ENCODE measurements around the gene AUTS2. TPM values are rescaled to one million over a fixed set of nuclear protein-coding genes. Genes with fewer than 3 reads are reported as not detected.
A peak's percentile ranks its signal among the peaks of the same experiment; 100 is the strongest.

Gene AUTS2
- total and polyA plus RNA-seq, 10 of the 15 experiments (the other 5 are each of a cell fraction or from before 2014, with no cell fraction given): 6.4 to 55.6 (median 21.6) TPM

DNA sequence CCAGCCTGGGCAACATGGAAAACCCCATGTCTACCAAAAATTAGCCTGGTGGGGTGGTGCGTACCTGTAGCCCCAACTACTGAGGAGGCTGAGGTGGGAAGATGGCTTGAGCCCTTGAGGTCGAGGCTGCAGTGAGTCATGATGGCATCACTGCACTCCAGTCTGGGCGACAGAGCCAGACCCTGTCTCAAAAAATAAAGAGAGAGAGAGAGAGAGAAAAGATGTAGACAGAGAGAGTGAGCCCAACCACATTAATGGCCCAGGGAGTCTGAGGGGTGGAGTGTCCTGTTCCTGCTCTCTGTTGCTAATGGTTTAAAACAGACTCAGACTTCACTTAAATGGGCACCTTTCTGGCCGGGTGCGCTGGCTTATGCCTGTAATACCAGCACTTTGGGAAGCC lies 1078.0 kb downstream of the AUTS2 start:
- no peaks in the 10 kb centered on the region for H3K9me3 ChIP-seq (replicated peaks; ENCODE audit: control insufficient read depth, insufficient read depth, low read length)
- 58% methylated on average over 5 of the region's 5 CpGs for WGBS (ENCODE audit: insufficient coverage, insufficient replicate concordance, low lambda C conversion rate, missing lambda C conversion rate)
- H3K36me3 ChIP-seq (ENCODE audit: control insufficient read depth in 2 of 2, insufficient read depth in 2 of 2, low read length in 1 of 2): no peaks in the 10 kb centered on the region; a peak in 1 of 4 replicates
- no peak overlapping the region for H3K9ac ChIP-seq (ENCODE audit: control insufficient read depth, insufficient read depth, low read length)
- H2AFZ ChIP-seq (ENCODE audit: control insufficient read depth, low read depth, low read length): no peak overlapping the region
- RAD21 ChIA-PET (ENCODE audit: unreplicated experiment): no interaction called here
- H3K4me2 ChIP-seq (ENCODE audit: control insufficient read depth, insufficient read depth): no peak overlapping the region
- intact Hi-C loops (cut with micrococcal nuclease; ENCODE audit: unreplicated experiment): no loop called here
- in situ Hi-C loops (cut with MboI): no loop called here
- no peak overlapping the region for H3K27ac ChIP-seq (ENCODE audit: control insufficient read depth, insufficient read depth)
- ATAC-seq (no peak), FAIRE-seq (no peak), DNase-seq (ENCODE audit: low read depth, low spot score) (no peak)
- peaks cover 8% of the 10 kb centered on the region for H3K4me1 ChIP-seq (ENCODE audit: control insufficient read depth, insufficient read depth, low read length)
- H3K27me3 ChIP-seq (replicated peaks in 1 of 2; ENCODE audit: control insufficient read depth in 2 of 2, insufficient read depth in 2 of 2, low read length in 1 of 2): no peaks in the 10 kb centered on the region
- no peaks in the 10 kb centered on the region for H3K79me2 ChIP-seq (ENCODE audit: control insufficient read depth, insufficient read depth, low read length)
- no peak overlapping the region for H3K4me3 ChIP-seq
- SMC1A ChIA-PET (ENCODE audit: uncharacterized antibody, unreplicated experiment): no interaction called here
- TF ChIP-seq ZZZ3 (IDR thresholded peaks at IDR 0.05; ENCODE audit: control insufficient read depth, insufficient read length, low read depth) (no peak), ETV6 (conservative IDR thresholded peaks at IDR 0.05 in 1 of 2, IDR thresholded peaks at IDR 0.05 in 1 of 2; ENCODE audit: borderline replicate concordance in 1 of 2, low read depth in 1 of 2) (no peak), RUNX3 (IDR thresholded peaks at IDR 0.05; ENCODE audit: low read length) (no peak)
- no peaks in the 10 kb centered on the region for H4K20me1 ChIP-seq (ENCODE audit: control insufficient read depth, insufficient read depth)
- BruUV-seq (replicated peaks): no TSS peak
- POLR2A ChIA-PET: no interaction called here
- CTCF ChIA-PET: no interaction called here

DNA sequence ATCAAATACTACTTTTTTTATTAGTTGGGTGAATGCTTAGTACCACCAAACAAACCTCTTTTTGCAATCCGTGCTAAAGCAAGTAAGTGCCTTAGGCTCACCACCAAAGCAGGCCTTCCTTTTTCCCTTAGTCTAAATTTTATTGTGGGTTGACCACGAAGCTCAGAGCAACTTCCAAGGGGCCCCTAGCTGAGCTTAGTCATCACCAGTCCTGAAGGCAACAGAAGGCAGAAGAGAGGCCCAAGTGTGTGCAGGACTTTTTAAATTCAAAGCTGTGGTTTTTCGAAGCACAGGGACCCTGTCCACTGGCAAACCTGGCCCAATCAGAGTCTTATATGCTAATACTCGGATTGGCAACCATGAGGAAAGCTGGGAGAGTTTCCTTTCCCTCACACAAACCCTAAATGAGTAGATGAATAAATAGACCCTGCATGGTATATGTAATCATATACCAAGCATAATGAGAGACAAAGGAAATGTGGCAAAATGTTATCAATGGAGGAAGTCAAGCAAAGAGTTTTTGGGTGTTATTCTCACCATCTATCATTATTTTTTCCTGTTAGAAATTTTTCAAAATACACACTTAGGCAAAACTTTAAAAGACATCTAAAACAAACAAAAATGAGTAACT lies 1080.5 kb downstream of the AUTS2 start:
- 53% methylated on average over 4 of the region's 4 CpGs for whole genome bisulfite sequencing (ENCODE audit: insufficient coverage, insufficient replicate concordance, low lambda C conversion rate, missing lambda C conversion rate)
- CTCF ChIA-PET: no interaction called here
- TF ChIP-seq, protein P1, sequence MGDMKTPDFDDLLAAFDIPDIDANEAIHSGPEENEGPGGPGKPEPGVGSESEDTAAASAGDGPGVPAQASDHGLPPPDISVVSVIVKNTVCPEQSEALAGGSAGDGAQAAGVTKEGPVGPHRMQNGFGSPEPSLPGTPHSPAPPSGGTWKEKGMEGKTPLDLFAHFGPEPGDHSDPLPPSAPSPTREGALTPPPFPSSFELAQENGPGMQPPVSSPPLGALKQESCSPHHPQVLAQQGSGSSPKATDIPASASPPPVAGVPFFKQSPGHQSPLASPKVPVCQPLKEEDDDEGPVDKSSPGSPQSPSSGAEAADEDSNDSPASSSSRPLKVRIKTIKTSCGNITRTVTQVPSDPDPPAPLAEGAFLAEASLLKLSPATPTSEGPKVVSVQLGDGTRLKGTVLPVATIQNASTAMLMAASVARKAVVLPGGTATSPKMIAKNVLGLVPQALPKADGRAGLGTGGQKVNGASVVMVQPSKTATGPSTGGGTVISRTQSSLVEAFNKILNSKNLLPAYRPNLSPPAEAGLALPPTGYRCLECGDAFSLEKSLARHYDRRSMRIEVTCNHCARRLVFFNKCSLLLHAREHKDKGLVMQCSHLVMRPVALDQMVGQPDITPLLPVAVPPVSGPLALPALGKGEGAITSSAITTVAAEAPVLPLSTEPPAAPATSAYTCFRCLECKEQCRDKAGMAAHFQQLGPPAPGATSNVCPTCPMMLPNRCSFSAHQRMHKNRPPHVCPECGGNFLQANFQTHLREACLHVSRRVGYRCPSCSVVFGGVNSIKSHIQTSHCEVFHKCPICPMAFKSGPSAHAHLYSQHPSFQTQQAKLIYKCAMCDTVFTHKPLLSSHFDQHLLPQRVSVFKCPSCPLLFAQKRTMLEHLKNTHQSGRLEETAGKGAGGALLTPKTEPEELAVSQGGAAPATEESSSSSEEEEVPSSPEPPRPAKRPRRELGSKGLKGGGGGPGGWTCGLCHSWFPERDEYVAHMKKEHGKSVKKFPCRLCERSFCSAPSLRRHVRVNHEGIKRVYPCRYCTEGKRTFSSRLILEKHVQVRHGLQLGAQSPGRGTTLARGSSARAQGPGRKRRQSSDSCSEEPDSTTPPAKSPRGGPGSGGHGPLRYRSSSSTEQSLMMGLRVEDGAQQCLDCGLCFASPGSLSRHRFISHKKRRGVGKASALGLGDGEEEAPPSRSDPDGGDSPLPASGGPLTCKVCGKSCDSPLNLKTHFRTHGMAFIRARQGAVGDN (IDR thresholded peaks at IDR 0.05): 0 out of 2 replicates have a peak, but pooled peaks have one; percentile 12
- TF ChIP-seq NFYB (IDR thresholded peaks at IDR 0.05; ENCODE audit: insufficient read depth, low read depth, low read length): no peak
- no peak for TF ChIP-seq BHLHE40 (IDR thresholded peaks at IDR 0.05; ENCODE audit: borderline replicate concordance in 1 of 2, low read depth in 2 of 2, low read length in 1 of 2)
- TF ChIP-seq RUNX3 (IDR thresholded peaks at IDR 0.05; ENCODE audit: low read length): peak; percentile 31; the same call in 1 of the 2 replicates
- DNase-seq (ENCODE audit: low read depth, low spot score): no peak
- SMC1A ChIA-PET (ENCODE audit: uncharacterized antibody, unreplicated experiment): interaction anchor here (0.6 to 2.0 kb wide), 6 partner anchors 13 to 124 kb away, joined by 3 to 8 read pairs (median 4); no protein-coding TSS in a partner anchor
- in situ Hi-C loops (cut with MboI) (no loop called here), intact Hi-C loops (cut with micrococcal nuclease; ENCODE audit: unreplicated experiment) (no loop called here)
- H3K4me1 ChIP-seq (ENCODE audit: control insufficient read depth, insufficient read depth, low read length): peaks cover 15% of the 10 kb centered on the region
- H3K9ac ChIP-seq (ENCODE audit: control insufficient read depth, insufficient read depth, low read length): no peak overlapping the region
- RAD21 ChIA-PET (ENCODE audit: unreplicated experiment): interaction anchor here (0.8 to 1.1 kb wide), 2 partner anchors 20 to 31 kb away, joined by 3 to 5 read pairs; no protein-coding TSS in a partner anchor
- peak; percentile 42 for ATAC-seq
- H2AFZ ChIP-seq (ENCODE audit: control insufficient read depth, low read depth, low read length): no peak overlapping the region
- H3K9me3 ChIP-seq (replicated peaks; ENCODE audit: control insufficient read depth, insufficient read depth, low read length): no peaks in the 10 kb centered on the region
- FAIRE-seq: no peak
- H3K4me3 ChIP-seq: no peak overlapping the region
- no peak overlapping the region for H3K27ac ChIP-seq (ENCODE audit: control insufficient read depth, insufficient read depth)
- no peak overlapping the region; the same call in 1 of the 2 replicates for H3K4me2 ChIP-seq (ENCODE audit: control insufficient read depth, insufficient read depth)
- no peaks in the 10 kb centered on the region for H4K20me1 ChIP-seq (ENCODE audit: control insufficient read depth, insufficient read depth)
- POLR2A ChIA-PET: no interaction called here
- no peaks in the 10 kb centered on the region; a peak in 1 of 4 replicates for H3K36me3 ChIP-seq (ENCODE audit: control insufficient read depth in 2 of 2, insufficient read depth in 2 of 2, low read length in 1 of 2)
- H3K79me2 ChIP-seq (ENCODE audit: control insufficient read depth, insufficient read depth, low read length): no peaks in the 10 kb centered on the region
- BruUV-seq (replicated peaks): no TSS peak
- H3K27me3 ChIP-seq (replicated peaks in 1 of 2; ENCODE audit: control insufficient read depth in 2 of 2, insufficient read depth in 2 of 2, low read length in 1 of 2): no peaks in the 10 kb centered on the region

All from GM12878 (cell line).